ENCODE results near the gene FES.

DNA sequence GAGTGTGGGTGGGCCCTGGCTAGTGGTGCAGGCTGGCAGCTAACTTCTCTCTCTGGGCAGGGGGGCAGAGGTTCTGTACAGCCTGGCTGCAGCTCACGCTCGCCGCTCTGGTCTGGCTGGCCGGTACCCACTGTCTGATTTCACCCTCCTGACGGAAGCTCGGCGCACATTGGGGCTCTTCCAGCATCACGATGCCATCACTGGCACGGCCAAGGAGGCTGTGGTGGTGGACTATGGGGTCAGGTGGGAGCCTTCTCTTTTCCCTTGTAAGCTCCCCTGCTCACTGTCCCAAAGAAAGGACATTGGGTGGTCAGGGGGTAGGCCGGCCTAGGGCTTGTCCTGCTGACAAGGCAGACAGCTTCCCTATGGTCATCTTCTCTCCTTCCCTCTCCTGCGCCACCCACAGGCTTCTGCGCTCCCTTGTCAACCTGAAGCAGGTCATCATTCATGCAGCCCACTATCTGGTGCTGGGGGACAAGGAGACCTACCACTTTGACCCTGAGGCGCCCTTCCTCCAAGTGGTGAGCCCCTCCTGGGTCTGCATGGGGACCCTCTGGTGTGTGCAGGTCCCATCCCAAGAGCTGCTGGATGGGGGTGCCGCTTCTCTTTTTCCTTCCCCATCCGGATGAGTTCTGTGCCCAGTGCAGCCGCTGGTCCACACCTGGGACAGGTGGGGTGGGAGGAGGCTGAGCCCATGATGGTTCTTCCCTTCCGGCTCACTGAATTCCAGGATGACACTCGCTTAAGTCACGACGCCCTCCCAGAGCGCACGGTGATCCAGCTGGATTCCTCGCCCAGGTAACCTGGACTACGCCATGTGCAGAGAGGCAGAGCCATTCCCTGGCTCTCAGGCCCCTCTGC lies 26.4 kb downstream of the FES start:
- TF ChIP-seq, protein P1, sequence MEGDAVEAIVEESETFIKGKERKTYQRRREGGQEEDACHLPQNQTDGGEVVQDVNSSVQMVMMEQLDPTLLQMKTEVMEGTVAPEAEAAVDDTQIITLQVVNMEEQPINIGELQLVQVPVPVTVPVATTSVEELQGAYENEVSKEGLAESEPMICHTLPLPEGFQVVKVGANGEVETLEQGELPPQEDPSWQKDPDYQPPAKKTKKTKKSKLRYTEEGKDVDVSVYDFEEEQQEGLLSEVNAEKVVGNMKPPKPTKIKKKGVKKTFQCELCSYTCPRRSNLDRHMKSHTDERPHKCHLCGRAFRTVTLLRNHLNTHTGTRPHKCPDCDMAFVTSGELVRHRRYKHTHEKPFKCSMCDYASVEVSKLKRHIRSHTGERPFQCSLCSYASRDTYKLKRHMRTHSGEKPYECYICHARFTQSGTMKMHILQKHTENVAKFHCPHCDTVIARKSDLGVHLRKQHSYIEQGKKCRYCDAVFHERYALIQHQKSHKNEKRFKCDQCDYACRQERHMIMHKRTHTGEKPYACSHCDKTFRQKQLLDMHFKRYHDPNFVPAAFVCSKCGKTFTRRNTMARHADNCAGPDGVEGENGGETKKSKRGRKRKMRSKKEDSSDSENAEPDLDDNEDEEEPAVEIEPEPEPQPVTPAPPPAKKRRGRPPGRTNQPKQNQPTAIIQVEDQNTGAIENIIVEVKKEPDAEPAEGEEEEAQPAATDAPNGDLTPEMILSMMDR (IDR thresholded peaks at IDR 0.05; ENCODE audit: low read length), result no peak
- TF ChIP-seq EZH2 (IDR thresholded peaks at IDR 0.05; ENCODE audit: borderline replicate concordance, low read length), result no peak

Measured in OCI-LY1 (cell line).